NCI-H82 (cell line): ENCODE results near the gene LYPD6.
A peak's percentile ranks its signal among the peaks of the same experiment; 100 is the strongest.

Experiments
- DNase-seq: peaks from one replicate; lab custom pipeline; 2025; lab: John Stamatoyannopoulos, UW

The LYPD6 gene

GRCh38 chr2:149348291-149348690 lies 17.9 kb downstream of the LYPD6 start:
- no peak for DNase-seq

- DNase-seq, result peak; percentile 28
Measured at GRCh38 chr2:149353421-149353820, 23.0 kb downstream of the LYPD6 start.

- DNase-seq, result no peak
Measured at GRCh38 chr2:149355716-149356422, 25.5 kb downstream of the LYPD6 start.

GRCh38 chr2:149357058-149357457 lies 26.7 kb downstream of the LYPD6 start:
- no peak for DNase-seq

- DNase-seq, result no peak
Measured at GRCh38 chr2:149360106-149360505, 29.7 kb downstream of the LYPD6 start.

- peak; percentile 42 for DNase-seq
Measured at GRCh38 chr2:149363958-149364357, 33.6 kb downstream of the LYPD6 start.

- DNase-seq, result no peak
Measured at GRCh38 chr2:149364839-149365238, 34.5 kb downstream of the LYPD6 start.

- DNase-seq, result no peak
Measured at GRCh38 chr2:149365931-149366583, 35.7 kb downstream of the LYPD6 start.

- no peak for DNase-seq
Measured at GRCh38 chr2:149370061-149370775, 39.8 kb downstream of the LYPD6 start.

GRCh38 chr2:149371476-149371875 lies 41.1 kb downstream of the LYPD6 start:
- no peak for DNase-seq

GRCh38 chr2:149375801-149376361 lies 45.5 kb downstream of the LYPD6 start:
- DNase-seq, result no peak

GRCh38 chr2:149380205-149380604 lies 49.8 kb downstream of the LYPD6 start:
- DNase-seq, result no peak

GRCh38 chr2:149383340-149383739 lies 53.0 kb downstream of the LYPD6 start:
- DNase-seq, result no peak

GRCh38 chr2:149385350-149385749 lies 55.0 kb downstream of the LYPD6 start:
- no peak for DNase-seq

GRCh38 chr2:149387411-149387810 lies 57.0 kb downstream of the LYPD6 start:
- no peak for DNase-seq

GRCh38 chr2:149388120-149388816 lies 57.9 kb downstream of the LYPD6 start:
- DNase-seq, result peak; percentile 38

- DNase-seq, result no peak
Measured at GRCh38 chr2:149389506-149390167, 59.2 kb downstream of the LYPD6 start.

GRCh38 chr2:149393614-149394013 lies 63.2 kb downstream of the LYPD6 start:
- peak; percentile 83 for DNase-seq

- DNase-seq, result no peak
Measured at GRCh38 chr2:149394864-149395263, 64.5 kb downstream of the LYPD6 start.

- DNase-seq, result no peak
Measured at GRCh38 chr2:149399934-149400615, 69.7 kb downstream of the LYPD6 start.

GRCh38 chr2:149400997-149401396 lies 70.6 kb downstream of the LYPD6 start:
- no peak for DNase-seq
